Osteoblast (primary cell): Measurements from ENCODE around the gene GSTA5. TPM values are rescaled to one million over a fixed set of nuclear protein-coding genes. Genes with fewer than 3 reads are reported as not detected.
"Not testable (repeated sequence)": the region's sequence is repeated elsewhere in the genome, so short reads cannot be mapped to it uniquely, and the experiment has no call there.

Experiments
- DNase-seq: peaks from one replicate; pipeline ENCODE4 v3.0.0; 2011; ENCODE audit warnings: low spot score, mixed read lengths; ENCODE audit not compliant: insufficient read length; ENCODE audit errors: missing footprints
- H2AFZ ChIP-seq: 2 replicates; pipeline ENCODE4 v1.6.0; 2011; ENCODE audit warnings: mild to moderate bottlenecking, low read length
- H3K27ac ChIP-seq: 2 replicates; pipeline ENCODE4 v1.5.1; 2011; ENCODE audit warnings: mild to moderate bottlenecking, low read depth, low read length, moderate library complexity
- H3K27me3 ChIP-seq: 2 replicates; pipeline ENCODE4 v1.6.0; 2012; ENCODE audit warnings: mild to moderate bottlenecking, control low read depth, inconsistent platforms, low read length, moderate library complexity; ENCODE audit not compliant: insufficient read depth
- H3K36me3 ChIP-seq: 2 replicates; pipeline ENCODE4 v1.5.1; 2011; ENCODE audit warnings: mild to moderate bottlenecking, low read length, control low read depth, moderate library complexity; ENCODE audit not compliant: insufficient read depth
- H3K4me1 ChIP-seq: 2 replicates; pipeline ENCODE4 v1.5.1; 2011; ENCODE audit warnings: mild to moderate bottlenecking, low read length, control low read depth, moderate library complexity; ENCODE audit not compliant: insufficient read depth
- H3K4me2 ChIP-seq: 2 replicates; pipeline ENCODE4 v1.6.0; 2011; ENCODE audit warnings: mild to moderate bottlenecking, low read length; ENCODE audit not compliant: insufficient read depth
- H3K4me3 ChIP-seq: fragments of 200-600 bp; sonication (generic); 3 replicates; pipeline ENCODE4 v1.5.1; 2012; ENCODE audit warnings: mild to moderate bottlenecking, low read length, inconsistent platforms; ENCODE audit not compliant: insufficient read depth
- H3K79me2 ChIP-seq: 2 replicates; pipeline ENCODE4 v1.6.0; 2012; ENCODE audit warnings: mild to moderate bottlenecking, low read length, control low read depth, inconsistent platforms; ENCODE audit not compliant: insufficient read depth
- H3K9me3 ChIP-seq: 2 replicates; pipeline ENCODE4 v1.5.1; 2011; ENCODE audit warnings: low read depth, low read length, control low read depth
- H4K20me1 ChIP-seq: 2 replicates; pipeline ENCODE4 v1.6.0; 2012; ENCODE audit warnings: mild to moderate bottlenecking, low read length, control low read depth; ENCODE audit not compliant: insufficient read depth
- total RNA-seq: library from RNA; depleted of rRNA; stranded (reverse); fragments of >200 nt; gene quantifications from 2 replicates; pipeline ENCODE4 v1.2.3, GENCODE V29; 2012
- TF ChIP-seq, protein P1 (sequence below): IDR thresholded peaks from 2 replicates; pipeline ENCODE4 v1.5.1; 2011; ENCODE audit warnings: mild to moderate bottlenecking, low read depth, low read length, moderate library complexity; ENCODE audit errors: extremely low read depth

Gene GSTA5
- total RNA-seq, 1 donor, result not detected

DNA sequence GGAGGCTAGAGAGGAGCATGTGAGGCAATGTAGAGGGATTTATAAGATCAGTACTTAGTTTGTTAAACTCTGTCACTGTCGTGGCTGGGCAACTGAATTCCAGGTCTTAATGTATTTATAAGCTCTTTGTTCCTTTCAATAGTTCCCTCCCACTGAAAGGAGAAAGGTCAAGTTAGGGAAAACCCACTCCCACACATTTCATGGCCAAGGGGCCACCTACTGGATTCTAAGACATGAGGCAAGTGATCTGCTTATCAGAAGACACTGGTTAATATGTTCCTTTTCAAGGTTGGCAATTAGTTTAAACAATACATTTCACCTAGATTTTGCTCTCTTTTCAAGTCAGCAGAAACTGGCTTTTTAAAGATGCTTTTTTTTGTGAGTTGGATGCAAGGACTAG is 5.4 kb upstream of the GSTA5 start:
- Histone ChIP-seq H3K36me3 (no peaks in the 10 kb centered on the region), H3K4me2 (no peak overlapping the region), H4K20me1 (no peaks in the 10 kb centered on the region), H2AFZ (no peak overlapping the region), H3K27ac (no peak overlapping the region), H3K4me3 (no peak overlapping the region), H3K27me3 (peaks cover 31% of the 10 kb centered on the region), H3K9me3 (peaks cover 7% of the 10 kb centered on the region), H3K4me1 (no peaks in the 10 kb centered on the region), H3K79me2 (no peaks in the 10 kb centered on the region)
- no peak for DNase-seq
- TF ChIP-seq, protein P1, sequence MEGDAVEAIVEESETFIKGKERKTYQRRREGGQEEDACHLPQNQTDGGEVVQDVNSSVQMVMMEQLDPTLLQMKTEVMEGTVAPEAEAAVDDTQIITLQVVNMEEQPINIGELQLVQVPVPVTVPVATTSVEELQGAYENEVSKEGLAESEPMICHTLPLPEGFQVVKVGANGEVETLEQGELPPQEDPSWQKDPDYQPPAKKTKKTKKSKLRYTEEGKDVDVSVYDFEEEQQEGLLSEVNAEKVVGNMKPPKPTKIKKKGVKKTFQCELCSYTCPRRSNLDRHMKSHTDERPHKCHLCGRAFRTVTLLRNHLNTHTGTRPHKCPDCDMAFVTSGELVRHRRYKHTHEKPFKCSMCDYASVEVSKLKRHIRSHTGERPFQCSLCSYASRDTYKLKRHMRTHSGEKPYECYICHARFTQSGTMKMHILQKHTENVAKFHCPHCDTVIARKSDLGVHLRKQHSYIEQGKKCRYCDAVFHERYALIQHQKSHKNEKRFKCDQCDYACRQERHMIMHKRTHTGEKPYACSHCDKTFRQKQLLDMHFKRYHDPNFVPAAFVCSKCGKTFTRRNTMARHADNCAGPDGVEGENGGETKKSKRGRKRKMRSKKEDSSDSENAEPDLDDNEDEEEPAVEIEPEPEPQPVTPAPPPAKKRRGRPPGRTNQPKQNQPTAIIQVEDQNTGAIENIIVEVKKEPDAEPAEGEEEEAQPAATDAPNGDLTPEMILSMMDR, result no peak

DNA sequence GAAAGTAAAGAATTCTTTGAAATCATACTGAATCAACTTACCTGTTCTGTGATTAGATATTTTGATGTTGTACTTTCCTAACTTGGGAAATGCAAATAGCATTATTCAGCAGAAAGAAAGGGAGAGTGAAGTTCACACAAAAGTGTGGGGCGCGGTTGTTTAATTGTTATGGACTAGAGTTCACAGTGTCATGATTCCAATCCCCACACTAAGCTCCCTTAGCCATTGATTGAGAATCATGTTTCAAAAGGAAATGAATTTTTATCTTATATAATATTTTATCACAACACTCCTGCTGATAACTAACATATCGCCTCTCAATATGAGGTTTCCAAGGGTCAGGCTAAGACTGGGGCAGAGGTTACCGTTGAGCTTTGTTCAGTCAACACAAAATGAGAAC is 3.0 kb upstream of the GSTA5 start:
- Histone ChIP-seq H3K36me3 (no peaks in the 10 kb centered on the region), H3K79me2 (no peaks in the 10 kb centered on the region), H2AFZ (no peak overlapping the region), H3K27me3 (peaks cover 26% of the 10 kb centered on the region), H4K20me1 (no peaks in the 10 kb centered on the region), H3K4me2 (no peak overlapping the region), H3K27ac (no peak overlapping the region), H3K4me3 (no peak overlapping the region), H3K9me3 (peaks cover 3% of the 10 kb centered on the region), H3K4me1 (no peaks in the 10 kb centered on the region)
- TF ChIP-seq, protein P1, result no peak
- DNase-seq, result no peak

- peak; percentile 65 for DNase-seq
Measured at GRCh38 chr6:52839124-52840055, 1.2 kb downstream of the GSTA5 start.

DNA sequence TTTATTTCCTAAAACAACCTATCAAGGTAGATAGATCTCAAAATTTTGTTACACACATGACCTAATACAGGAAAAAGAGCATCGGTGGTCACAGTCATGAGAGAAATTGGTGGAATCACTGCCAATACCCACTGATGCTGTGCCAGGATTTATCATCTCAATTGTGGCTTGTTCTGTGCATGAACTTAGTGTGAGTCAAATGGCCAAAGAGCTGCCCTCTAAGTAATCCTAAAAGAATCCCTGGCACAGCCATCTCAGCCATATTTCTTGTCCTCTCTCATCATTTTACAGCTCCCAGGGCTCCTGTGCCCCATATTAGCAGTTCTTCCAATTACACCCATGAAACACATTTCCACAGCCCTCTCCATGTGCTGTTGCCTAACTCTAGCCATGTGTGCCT is 6.1 kb downstream of the GSTA5 start:
- H3K27ac ChIP-seq, result no peak overlapping the region
- no peaks in the 10 kb centered on the region for H3K36me3 ChIP-seq
- H3K4me2 ChIP-seq, result no peak overlapping the region
- H3K4me1 ChIP-seq, result peaks cover 11% of the 10 kb centered on the region
- H3K9me3 ChIP-seq, result no peaks in the 10 kb centered on the region
- TF ChIP-seq, protein P1, result no peak
- DNase-seq, result peak; percentile 89
- H3K27me3 ChIP-seq, result peaks cover 4% of the 10 kb centered on the region
- no peaks in the 10 kb centered on the region for H3K79me2 ChIP-seq
- no peaks in the 10 kb centered on the region for H4K20me1 ChIP-seq
- no peak overlapping the region for H2AFZ ChIP-seq
- H3K4me3 ChIP-seq, result no peak overlapping the region

More at GRCh38 chr6:52839124-52840055, 1.2 kb downstream of the GSTA5 start:
- H3K79me2 ChIP-seq, result no peaks in the 10 kb centered on the region
- TF ChIP-seq, protein P1, result peak; percentile 84
- H4K20me1 ChIP-seq, result no peaks in the 10 kb centered on the region
- H3K36me3 ChIP-seq, result no peaks in the 10 kb centered on the region
- no peak overlapping the region for H3K4me3 ChIP-seq
- H3K27me3 ChIP-seq, result peaks cover 6% of the 10 kb centered on the region
- H3K9me3 ChIP-seq, result no peaks in the 10 kb centered on the region
- H2AFZ ChIP-seq, result no peak overlapping the region
- no peak overlapping the region for H3K4me2 ChIP-seq
- H3K4me1 ChIP-seq, result peaks cover 6% of the 10 kb centered on the region
- H3K27ac ChIP-seq, result no peak overlapping the region

DNA sequence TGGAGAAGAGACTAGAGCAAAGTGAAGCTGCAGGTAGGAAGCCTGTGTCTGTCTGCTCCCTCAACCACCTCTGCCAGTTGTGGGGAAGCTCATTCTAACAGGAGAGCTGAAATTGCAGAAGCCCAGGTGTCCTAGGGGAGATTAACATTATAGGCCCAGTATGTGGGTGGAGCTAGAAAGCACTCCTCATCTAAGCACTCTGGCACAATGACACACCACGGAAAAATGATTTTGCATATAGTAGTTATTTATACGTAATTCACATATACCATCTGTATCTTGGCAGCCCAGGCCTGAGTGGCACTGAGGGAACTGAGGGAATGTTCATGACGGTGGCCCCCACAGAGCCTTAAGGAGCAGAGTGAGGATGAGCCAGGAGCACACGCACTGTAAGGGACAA is 9.7 kb downstream of the GSTA5 start:
- H3K79me2 ChIP-seq, H3K36me3 ChIP-seq, H3K4me3 ChIP-seq, H3K27ac ChIP-seq, H4K20me1 ChIP-seq, DNase-seq, H2AFZ ChIP-seq, H3K9me3 ChIP-seq, H3K27me3 ChIP-seq, H3K4me2 ChIP-seq: not testable (repeated sequence)
- peaks cover 11% of the 10 kb centered on the region for H3K4me1 ChIP-seq
